GM06990 (cell line): Measurements from ENCODE around the gene SLC5A5.

Experiments used
- DNase-seq: peaks from one replicate; pipeline ENCODE4 v3.0.0-alpha.2; 2011; ENCODE audit not compliant: insufficient read length; ENCODE audit errors: extremely low read depth
- H3K27me3 ChIP-seq: replicated peaks from 2 replicates; pipeline ENCODE4 v1.6.0; 2011; ENCODE audit warnings: low read length; ENCODE audit not compliant: control insufficient read depth, insufficient read depth
- H3K36me3 ChIP-seq: 2 replicates; pipeline ENCODE4 v1.5.1; 2011; ENCODE audit warnings: low read length; ENCODE audit not compliant: control insufficient read depth, insufficient read depth
- H3K4me3 ChIP-seq: replicated peaks from 2 replicates; pipeline ENCODE4 v1.5.1; 2011; ENCODE audit warnings: low read depth, mild to moderate bottlenecking, control low read depth, low read length
- TF ChIP-seq, protein P1 (sequence below): IDR thresholded peaks from 2 replicates; pipeline ENCODE4 v1.5.1; 2011; ENCODE audit warnings: low read length, control low read depth, mild to moderate bottlenecking, inconsistent platforms; ENCODE audit not compliant: insufficient read depth, poor library complexity, severe bottlenecking

Gene SLC5A5

DNA sequence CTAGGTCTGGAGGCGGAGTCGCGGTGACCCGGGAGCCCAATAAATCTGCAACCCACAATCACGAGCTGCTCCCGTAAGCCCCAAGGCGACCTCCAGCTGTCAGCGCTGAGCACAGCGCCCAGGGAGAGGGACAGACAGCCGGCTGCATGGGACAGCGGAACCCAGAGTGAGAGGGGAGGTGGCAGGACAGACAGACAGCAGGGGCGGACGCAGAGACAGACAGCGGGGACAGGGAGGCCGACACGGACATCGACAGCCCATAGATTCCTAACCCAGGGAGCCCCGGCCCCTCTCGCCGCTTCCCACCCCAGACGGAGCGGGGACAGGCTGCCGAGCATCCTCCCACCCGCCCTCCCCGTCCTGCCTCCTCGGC lies at the start of gene SLC5A5:
TSS of gene SLC5A5 (plus strand) at position 68 of the 373 bp plus-strand sequence. CDS start 375 bp downstream, outside the sequence.
- Histone ChIP-seq H3K27me3 (no peaks in the 10 kb centered on the region; the same call in 1 of the 2 replicates), H3K36me3 (no peaks in the 10 kb centered on the region), H3K4me3 (no peak within 1 kb of the TSS)
- DNase-seq = no peak
- TF ChIP-seq, protein P1, sequence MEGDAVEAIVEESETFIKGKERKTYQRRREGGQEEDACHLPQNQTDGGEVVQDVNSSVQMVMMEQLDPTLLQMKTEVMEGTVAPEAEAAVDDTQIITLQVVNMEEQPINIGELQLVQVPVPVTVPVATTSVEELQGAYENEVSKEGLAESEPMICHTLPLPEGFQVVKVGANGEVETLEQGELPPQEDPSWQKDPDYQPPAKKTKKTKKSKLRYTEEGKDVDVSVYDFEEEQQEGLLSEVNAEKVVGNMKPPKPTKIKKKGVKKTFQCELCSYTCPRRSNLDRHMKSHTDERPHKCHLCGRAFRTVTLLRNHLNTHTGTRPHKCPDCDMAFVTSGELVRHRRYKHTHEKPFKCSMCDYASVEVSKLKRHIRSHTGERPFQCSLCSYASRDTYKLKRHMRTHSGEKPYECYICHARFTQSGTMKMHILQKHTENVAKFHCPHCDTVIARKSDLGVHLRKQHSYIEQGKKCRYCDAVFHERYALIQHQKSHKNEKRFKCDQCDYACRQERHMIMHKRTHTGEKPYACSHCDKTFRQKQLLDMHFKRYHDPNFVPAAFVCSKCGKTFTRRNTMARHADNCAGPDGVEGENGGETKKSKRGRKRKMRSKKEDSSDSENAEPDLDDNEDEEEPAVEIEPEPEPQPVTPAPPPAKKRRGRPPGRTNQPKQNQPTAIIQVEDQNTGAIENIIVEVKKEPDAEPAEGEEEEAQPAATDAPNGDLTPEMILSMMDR = no peak

GRCh38 chr19:17824339-17824738 lies 47.4 kb upstream of the SLC5A5 start:
- Histone ChIP-seq H3K36me3 (peaks cover 6% of the 10 kb centered on the region), H3K4me3 (no peak overlapping the region), H3K27me3 (no peaks in the 10 kb centered on the region)
- DNase-seq = no peak
- TF ChIP-seq, protein P1 = no peak

DNA sequence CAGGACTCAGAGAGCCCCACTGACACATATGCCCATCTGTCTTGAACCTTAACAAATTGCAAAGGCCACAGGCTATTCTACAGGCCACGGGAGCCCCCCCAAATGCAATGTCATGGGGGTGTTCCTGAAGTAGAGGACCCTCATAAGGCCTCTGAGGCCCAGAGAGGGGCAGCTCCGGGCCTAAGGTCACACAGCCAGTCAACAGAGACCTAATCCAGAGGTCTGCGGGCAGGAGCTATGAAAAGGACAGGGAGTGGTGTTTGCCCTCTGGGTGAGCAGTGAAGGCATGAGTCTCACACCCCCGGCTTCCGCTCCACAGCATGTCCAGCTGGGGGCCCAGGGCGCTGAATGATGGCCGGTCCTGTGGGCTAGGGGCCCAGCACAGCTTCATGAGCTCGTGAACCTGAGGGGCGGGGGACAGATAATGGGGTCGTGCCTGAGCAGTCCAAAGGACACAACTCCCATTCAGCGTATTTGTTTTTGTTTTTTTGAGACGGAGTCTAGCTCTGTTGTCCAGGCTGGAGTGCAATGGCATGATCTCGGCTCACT lies 45.2 kb upstream of the SLC5A5 start:
- H3K4me3 ChIP-seq = no peak overlapping the region
- TF ChIP-seq, protein P1 = no peak
- peaks cover 18% of the 10 kb centered on the region for H3K36me3 ChIP-seq
- no peaks in the 10 kb centered on the region for H3K27me3 ChIP-seq
- DNase-seq = no peak

GRCh38 chr19:17829855-17830566 lies 41.7 kb upstream of the SLC5A5 start:
- H3K27me3 ChIP-seq = no peaks in the 10 kb centered on the region
- no peak for DNase-seq
- peaks cover 34% of the 10 kb centered on the region for H3K36me3 ChIP-seq
- no peak overlapping the region for H3K4me3 ChIP-seq
- TF ChIP-seq, protein P1 = no peak

- H3K4me3 ChIP-seq = no peak overlapping the region
- peak; percentile 59 for DNase-seq
- TF ChIP-seq, protein P1 = no peak
- H3K27me3 ChIP-seq = no peaks in the 10 kb centered on the region
- peaks cover 34% of the 10 kb centered on the region for H3K36me3 ChIP-seq
Measured at GRCh38 chr19:17830567-17831418, 41.0 kb upstream of the SLC5A5 start.
